GM19455 (cell line): ENCODE results near the gene DLG2.

ENCODE experiments used
- ATAC-seq: cut with Tn5 transposase; IDR thresholded peaks from one replicate; pipeline ENCODE4 v1.9.1; 2021; ENCODE audit not compliant: unreplicated experiment

DLG2 gene

DNA sequence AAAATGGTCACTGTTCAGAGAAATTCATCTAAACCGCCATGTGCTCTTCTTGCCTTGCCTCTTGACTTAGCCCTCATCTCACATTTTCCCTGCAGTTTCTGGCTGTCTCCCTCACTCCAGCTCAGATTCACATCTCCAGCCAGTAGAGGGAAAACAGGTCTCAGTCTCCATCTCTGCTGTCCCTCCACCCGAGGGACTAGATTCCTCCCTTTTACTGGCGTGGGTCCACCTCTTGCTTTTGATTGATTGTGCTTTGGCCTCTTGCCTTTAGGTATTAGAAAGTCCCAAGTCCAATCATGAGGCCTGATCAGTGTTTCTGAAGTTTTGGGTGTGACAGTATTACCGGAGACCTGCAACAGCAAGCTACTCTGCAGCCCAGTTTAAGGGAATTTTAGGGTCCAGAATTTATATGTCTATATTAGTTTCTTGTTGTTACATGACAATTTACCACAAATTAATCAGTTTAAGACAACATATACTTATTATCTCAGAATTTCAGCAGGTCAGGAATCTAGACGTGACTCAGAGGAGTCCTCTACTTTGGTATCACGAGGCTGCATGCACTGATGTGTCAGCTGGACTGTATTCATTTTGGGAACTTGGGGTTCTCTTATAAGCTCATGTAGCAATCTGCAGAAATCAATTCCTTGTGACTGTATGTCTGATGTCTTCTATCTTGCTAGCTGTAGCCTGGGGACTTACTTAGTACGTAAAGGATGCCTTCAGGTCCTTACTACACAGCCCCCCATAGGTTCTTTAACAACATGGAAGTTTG lies 1535.7 kb downstream of the DLG2 start:
- no peak for ATAC-seq

GRCh38 chr11:84089072-84090057 lies 1537.8 kb downstream of the DLG2 start:
- ATAC-seq, result no peak

DNA sequence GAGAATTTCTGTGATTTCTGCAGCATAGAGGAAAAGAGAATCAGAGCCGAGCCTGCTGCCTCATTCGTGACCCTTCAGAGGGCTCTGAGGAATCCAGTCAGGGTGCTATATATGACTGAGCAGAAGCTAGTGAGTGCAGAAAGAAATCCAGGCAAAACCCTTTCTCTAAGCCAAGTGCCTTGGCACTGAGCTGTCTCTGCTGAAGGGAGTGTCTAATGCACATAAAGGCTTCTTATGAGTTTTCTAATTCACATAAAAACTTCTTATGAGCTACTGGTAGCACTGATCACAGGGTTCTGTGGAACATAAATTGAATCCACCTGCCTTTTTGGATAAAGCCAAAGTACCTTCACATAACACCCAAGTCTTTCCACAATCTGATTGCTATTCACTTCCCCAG lies 1555.3 kb downstream of the DLG2 start:
- ATAC-seq, result no peak

- ATAC-seq, result no peak
These were observed 1558.1 kb downstream of the DLG2 start for GRCh38 chr11:84069048-84069447.

DNA sequence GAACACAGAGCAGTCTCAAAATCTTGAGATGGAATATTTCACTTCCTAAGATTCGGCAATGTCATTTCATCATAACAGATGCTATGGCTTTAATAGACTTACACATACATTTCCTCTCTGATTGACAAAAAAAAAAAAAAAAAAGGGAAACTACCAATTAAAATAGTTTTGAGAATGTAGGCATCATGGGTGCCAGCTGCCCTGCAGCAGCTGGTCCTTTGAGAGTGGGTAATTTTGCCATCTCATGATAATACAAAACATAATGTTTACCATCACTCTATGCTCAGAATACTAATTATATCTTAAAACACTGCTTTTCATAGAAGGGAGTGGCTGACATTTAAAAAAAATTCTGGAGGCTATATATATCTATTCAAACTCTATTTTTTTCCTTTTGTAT lies 1565.4 kb downstream of the DLG2 start:
- ATAC-seq, result no peak

DNA sequence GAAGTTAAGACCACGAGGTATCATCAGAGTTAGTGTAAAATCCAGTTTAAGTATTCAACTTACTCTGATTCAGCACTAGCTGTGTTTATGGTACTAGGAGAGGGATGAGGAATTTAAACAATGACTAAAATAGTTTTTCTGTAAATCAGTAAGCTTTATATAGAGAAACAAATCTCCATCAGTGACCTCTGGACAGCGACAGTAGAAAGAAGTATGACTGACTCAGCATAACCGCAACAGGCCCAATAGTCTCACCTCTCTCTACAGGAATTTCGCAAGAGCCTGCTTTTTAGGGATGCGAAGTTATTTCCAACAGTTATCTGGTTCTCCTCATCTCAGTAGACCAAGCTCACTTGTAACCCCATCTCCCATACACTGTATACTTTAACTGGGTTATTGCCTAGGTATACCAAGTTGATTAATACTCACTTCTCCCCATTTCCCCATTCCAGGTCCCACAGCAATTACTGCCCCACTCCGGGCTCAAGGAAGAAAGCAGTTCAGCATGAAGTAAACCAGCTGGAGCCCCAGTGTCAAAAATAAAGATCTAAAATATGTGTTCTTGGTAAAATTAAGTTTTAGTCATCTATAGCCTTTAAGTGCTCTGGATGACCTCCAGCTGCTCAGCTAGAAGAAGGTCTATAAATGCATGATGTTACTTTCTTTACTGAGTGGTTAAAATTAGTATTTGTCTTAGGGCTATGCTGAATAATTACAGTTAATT lies 1570.3 kb downstream of the DLG2 start:
- ATAC-seq, result no peak

DNA sequence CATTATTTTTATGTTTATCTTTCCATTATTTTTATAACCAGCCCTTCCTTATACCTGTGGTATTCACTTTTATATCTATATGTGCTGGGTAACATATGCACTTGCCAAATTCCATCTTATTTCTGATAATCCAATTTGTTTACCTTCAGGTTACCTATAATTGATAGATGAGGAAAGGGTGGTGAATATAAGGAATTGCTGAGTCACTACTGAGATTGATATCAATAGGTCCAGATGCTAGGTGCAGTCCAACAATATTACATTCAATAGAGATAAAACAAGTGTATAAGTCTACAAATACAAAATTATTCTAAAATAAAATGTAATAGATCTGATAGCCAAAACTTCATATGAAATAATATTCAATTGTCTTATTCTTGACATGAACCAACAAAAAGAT lies 1582.0 kb downstream of the DLG2 start:
- ATAC-seq, result no peak

- ATAC-seq, result no peak
These were observed 1582.4 kb downstream of the DLG2 start for GRCh38 chr11:84044706-84045105.

GRCh38 chr11:84036664-84037194 lies 1590.4 kb downstream of the DLG2 start:
- ATAC-seq, result no peak

DNA sequence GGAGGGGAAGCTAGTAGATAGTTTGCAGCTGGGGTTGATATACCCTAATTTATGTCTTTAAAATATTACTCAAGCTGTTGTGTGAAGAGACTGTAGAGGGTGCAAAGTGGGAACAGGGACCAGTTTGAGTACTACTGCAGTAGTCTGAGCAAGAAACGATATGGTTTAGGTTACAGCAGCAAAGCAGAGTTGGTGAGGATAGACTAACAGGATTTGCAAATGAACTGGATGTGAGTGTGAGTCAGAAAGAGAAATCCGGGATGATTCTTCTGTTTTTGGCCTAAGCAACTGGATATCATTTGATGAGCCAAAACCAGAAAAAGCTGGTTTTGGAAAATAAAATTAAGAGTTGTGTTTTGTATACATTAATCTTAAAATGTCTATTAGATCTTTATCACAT lies 1591.5 kb downstream of the DLG2 start:
- ATAC-seq, result no peak

GRCh38 chr11:84034484-84034883 lies 1592.7 kb downstream of the DLG2 start:
- ATAC-seq, result no peak

DNA sequence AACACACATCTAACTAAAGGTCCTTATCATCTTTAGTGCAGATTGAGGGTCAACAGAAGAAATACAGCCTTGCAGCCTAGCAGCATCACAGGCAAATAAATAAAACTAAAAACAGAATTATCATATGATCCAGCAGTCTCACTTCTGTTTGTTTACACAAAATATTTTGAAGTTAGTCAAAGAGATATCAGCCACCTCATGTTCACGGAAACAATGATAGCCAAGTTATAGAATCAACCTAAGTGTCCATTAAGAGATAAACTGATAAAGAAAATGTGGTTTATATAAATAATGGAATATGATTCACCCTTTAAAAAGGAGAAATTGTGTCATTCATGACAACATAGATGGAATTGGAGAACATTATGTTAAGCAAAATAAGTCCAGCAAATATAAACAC lies 1602.9 kb downstream of the DLG2 start:
- no peak for ATAC-seq

DNA sequence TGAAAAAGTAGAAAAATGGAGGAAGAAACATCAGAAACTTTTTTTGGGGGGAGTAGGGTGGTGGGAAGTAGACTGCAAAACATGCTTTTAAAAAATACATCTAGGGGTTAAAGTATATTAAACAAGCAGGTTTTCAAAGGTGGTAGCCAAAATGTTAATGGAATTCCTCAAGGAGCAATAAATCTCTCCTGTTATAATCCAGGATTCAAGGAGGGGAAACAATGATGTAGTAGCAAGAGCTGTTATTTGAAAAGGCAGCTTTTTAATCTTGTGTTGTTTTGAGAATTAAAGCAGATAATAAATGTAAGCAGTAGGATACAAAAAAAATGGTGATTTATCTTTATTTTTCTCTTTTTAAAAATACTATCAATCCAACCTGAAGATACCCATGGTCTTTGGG lies 1604.4 kb downstream of the DLG2 start:
- no peak for ATAC-seq

DNA sequence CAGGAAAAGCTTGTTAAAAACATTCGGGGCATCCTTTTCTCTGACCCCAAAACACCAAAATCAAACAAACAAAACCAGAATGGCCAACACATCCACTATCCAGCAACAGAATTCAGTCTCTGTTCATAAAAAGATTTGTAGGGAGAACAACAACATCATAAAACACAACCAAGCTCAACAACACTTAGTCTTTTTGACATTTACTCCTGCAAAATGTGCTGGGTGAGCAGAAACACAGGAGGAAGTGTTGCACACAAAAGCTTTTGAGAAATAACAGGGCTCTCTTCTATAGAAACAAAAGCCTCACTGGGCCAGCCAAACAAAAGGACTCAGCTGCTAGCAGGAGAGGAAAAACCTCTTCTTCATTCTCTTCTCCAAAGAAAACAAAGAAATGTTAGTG lies 1604.9 kb downstream of the DLG2 start:
- ATAC-seq, result no peak

DNA sequence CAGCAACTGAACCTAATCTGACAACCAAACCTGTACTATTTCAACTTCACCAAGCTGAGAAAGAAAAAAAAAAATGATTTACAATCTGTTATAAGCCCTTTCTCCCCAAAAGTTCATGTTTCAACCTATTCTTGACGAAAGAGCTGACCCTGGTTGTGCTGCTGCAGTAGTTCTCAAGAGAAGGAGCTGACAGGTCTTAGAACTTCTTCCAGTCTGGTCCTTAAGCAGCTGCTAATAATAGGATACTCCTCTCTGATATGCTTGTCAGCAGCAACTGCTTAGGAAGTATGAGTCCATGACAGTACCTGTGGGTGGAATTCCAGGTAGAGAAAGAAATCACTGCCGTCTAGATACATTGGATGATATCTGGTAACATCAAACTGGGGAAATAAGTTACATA lies 1605.9 kb downstream of the DLG2 start:
- ATAC-seq, result no peak

DNA sequence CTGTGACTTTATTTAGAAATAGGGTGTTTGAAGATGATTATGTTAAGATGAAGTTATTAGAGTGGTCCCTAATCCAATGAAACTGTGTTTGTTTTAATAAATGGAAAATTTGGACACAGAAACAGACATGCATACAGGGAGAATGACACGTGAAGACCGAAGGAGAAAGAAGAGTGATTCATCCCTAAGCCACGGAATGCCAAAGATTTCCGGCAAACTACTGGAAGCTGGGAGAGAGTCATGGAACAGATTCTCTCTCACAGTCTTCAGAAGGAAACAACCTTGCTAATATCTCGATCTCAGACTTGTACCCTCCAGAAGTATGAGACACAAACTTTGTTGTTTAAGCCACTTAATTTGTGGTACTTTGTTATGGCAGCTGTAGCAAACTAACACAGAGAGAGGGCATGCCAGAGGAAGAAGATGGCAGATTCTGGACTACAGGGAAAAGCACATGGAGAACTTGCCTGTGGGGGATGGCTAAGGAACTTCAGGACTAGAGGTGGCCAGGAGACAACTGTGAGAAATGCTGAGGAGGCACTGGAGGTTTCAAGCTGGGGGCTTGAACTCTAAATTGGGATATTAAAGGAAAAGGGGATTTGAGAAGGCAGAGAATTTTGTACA lies 1607.5 kb downstream of the DLG2 start:
- ATAC-seq, result no peak

DNA sequence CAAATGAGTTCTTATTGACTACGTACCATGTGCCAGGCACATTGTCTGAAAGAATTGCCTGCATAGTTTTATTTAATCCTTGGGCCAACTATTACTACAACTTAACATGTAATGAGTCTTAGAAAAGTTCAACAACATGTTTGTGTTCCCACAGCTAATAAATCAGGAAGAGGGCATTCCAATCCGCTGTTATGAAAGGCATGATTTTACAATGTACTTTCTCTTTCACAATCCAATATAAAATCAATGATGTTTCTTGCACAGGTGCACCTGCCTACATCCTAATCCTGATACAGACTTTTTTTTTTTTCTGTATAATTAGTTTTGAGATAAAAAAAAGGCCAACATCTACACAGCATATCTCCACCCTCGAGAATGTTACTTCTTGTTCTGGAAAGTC lies 1612.6 kb downstream of the DLG2 start:
- no peak for ATAC-seq

DNA sequence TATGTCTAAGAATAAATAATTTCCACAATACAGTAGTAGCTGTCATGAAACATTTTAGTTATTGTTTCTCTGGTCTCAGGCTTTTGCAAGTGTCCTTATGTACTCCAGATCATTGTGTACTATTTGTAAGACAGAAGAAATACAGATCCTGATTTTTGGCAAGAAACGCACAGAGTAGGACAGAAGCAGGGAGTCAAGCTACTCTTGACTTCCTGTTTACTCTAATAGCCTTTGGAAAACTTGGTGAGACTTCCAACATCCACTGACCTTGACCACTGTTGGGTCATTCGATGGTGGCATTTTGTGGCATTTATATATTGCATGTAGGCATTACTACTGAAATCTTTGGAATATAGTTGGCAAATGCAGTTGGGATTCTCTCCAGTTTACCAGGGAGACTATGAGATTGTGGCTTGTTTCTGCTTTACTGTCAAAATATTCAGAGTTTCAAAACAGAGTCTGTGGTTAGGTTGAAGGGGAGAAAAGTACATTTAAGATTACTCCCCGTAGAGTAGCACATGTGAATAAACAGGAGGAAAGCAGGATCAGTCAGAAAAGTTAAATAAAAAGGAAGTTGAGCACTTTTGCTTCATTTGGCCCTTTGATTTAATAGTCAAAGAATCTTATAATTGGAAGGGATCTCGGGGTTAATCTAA lies 1614.8 kb downstream of the DLG2 start:
- no peak for ATAC-seq

- ATAC-seq, result no peak
These were observed 1624.0 kb downstream of the DLG2 start for GRCh38 chr11:84003181-84003580.

GRCh38 chr11:83998921-83999320 lies 1628.2 kb downstream of the DLG2 start:
- ATAC-seq, result no peak
